HepG2 (cell line): Measurements from ENCODE around the gene GCNT2. TPM values are rescaled to one million over a fixed set of nuclear protein-coding genes. Genes with fewer than 3 reads are reported as not detected.

Source experiments
- ATAC-seq: fragments of 200-7000 bp; cut with Tn5 transposase; 3 replicates; pipeline ENCODE4 v1.9.1; 2020; ENCODE audit warnings: mild to moderate bottlenecking, moderate library complexity
- BruUV-seq: library from RNA; stranded (reverse); fragments of 400-500 nt; replicated peaks from 2 replicates; lab custom pipeline; 2021; lab: Mats Ljungman, UMichigan
- CTCF ChIA-PET: fragments of 300-600 bp; formaldehyde crosslinking; extraction: SDS; loops from one replicate; lab custom pipeline; 2021; ENCODE audit warnings: low total read pairs, inconsistent platforms, low intra/inter-chr PET ratio; lab: Yijun Ruan, JAX
- POLR2A ChIA-PET: fragments of 350-600 bp; sonication (Branson Sonifier 250); formaldehyde crosslinking; loops from one replicate; lab custom pipeline; 2020; ENCODE audit warnings: antibody characterized with exemption, inconsistent platforms; lab: Yijun Ruan, JAX
- DNase-seq: peaks from one replicate; pipeline ENCODE4 v3.0.0-alpha.2; 2015; ENCODE audit warnings: low spot score
- FAIRE-seq: peaks from 3 replicates; lab custom pipeline; 2011; peaks lifted over from hg19 to GRCh38; lab: Jason Lieb, UNC
- H2AFZ ChIP-seq: one replicate; pipeline ENCODE4 v1.6.1; 2011; ENCODE audit warnings: low read length, inconsistent platforms
- H3K27ac ChIP-seq: fragments of 300-600 bp; 3 replicates; pipeline ENCODE4 v1.8.0; 2011; ENCODE audit warnings: mixed run types, mild to moderate bottlenecking, mixed read lengths, low read length, inconsistent platforms; ENCODE audit not compliant: insufficient read depth; ENCODE audit errors: extremely low read length
- H3K27me3 ChIP-seq, 2 experiments: fragments of 200-600 bp in 1 of 2; 2 replicates in 1 of 2; 3 replicates in 1 of 2; pipeline versions ENCODE4 v1.6.0 to v1.8.0; 2011; ENCODE audit warnings: low read length in 2 of 2, mild to moderate bottlenecking in 2 of 2, moderate library complexity in 2 of 2, inconsistent platforms in 1 of 2; ENCODE audit not compliant: insufficient read depth in 2 of 2, control insufficient read depth in 1 of 2
- H3K36me3 ChIP-seq, 2 experiments: fragments of 200-600 bp in 1 of 2; replicated peaks in 1 of 2; 2 replicates in 1 of 2; 3 replicates in 1 of 2; pipeline versions ENCODE4 v1.5.1 to v1.8.0; 2011; ENCODE audit warnings: low read length in 2 of 2, inconsistent platforms in 1 of 2; ENCODE audit not compliant: insufficient read depth in 2 of 2, control insufficient read depth in 1 of 2
- H3K4me1 ChIP-seq: 2 replicates; pipeline ENCODE4 v1.5.1; 2012; ENCODE audit warnings: low read length, inconsistent platforms; ENCODE audit not compliant: insufficient read depth
- H3K4me2 ChIP-seq: 2 replicates; pipeline ENCODE4 v1.6.0; 2011; ENCODE audit warnings: low read depth, low read length, inconsistent platforms
- H3K4me3 ChIP-seq, 3 experiments: fragments of 200-600 bp in 1 of 3; sonication (generic), shearing (Covaris generic) in 1 of 3; replicated peaks in 1 of 3; 2 replicates each; pipeline ENCODE4 v1.5.1; 2011 to 2016; ENCODE audit warnings: low read length in 3 of 3, inconsistent platforms in 2 of 3, low read depth in 2 of 3, mild to moderate bottlenecking in 2 of 3, control low read depth in 1 of 3, mixed read lengths in 1 of 3; ENCODE audit not compliant: insufficient read depth in 1 of 3
- H3K79me2 ChIP-seq: one replicate; pipeline ENCODE4 v1.6.1; 2011; ENCODE audit warnings: low read length, inconsistent platforms; ENCODE audit not compliant: insufficient read depth
- H3K9ac ChIP-seq: 2 replicates; pipeline ENCODE4 v1.6.0; 2011; ENCODE audit warnings: mild to moderate bottlenecking, low read depth, low read length, inconsistent platforms; ENCODE audit not compliant: insufficient read depth
- H3K9me3 ChIP-seq: 2 replicates; pipeline ENCODE4 v1.5.1; 2012; ENCODE audit warnings: mild to moderate bottlenecking, low read length
- H4K20me1 ChIP-seq: 2 replicates; pipeline ENCODE4 v1.6.0; 2011; ENCODE audit warnings: inconsistent platforms, mild to moderate bottlenecking, low read length, moderate library complexity; ENCODE audit not compliant: insufficient read depth
- E2F1 ChIP-seq: sonication (generic); formaldehyde crosslinking; IDR thresholded peaks from 2 replicates; pipeline ENCODE4 v1.5.0; 2020; ENCODE audit warnings: missing genetic modification reagents
- HNF4A ChIP-seq: sonication (generic); formaldehyde crosslinking; IDR thresholded peaks from 2 replicates; pipeline ENCODE4 v1.4.0; 2020; ENCODE audit warnings: missing genetic modification reagents
- JUNB ChIP-seq: sonication (generic); formaldehyde crosslinking; IDR thresholded peaks from 2 replicates; pipeline ENCODE4 v1.8.0; 2022; ENCODE audit warnings: missing genetic modification reagents, mild to moderate bottlenecking, borderline replicate concordance
- MEF2D ChIP-seq: sonication (generic); formaldehyde crosslinking; IDR thresholded peaks from 2 replicates; pipeline ENCODE4 v1.5.1; 2020; ENCODE audit warnings: mild to moderate bottlenecking, missing genetic modification reagents
- MLX ChIP-seq: IDR thresholded peaks from 2 replicates; pipeline ENCODE4 v1.6.1; 2016
- MTA1 ChIP-seq: sonication (generic); formaldehyde crosslinking; IDR thresholded peaks from 2 replicates; pipeline ENCODE4 v1.4.0; 2020; ENCODE audit warnings: missing genetic modification reagents, mild to moderate bottlenecking, borderline replicate concordance
- PAXIP1 ChIP-seq: sonication (generic); formaldehyde crosslinking; conservative IDR thresholded peaks from 2 replicates; pipeline ENCODE4 v1.4.0; 2020; ENCODE audit warnings: mild to moderate bottlenecking, missing genetic modification reagents, moderate library complexity
- PCBP2 ChIP-seq: fragments of 200-400 bp; formaldehyde crosslinking; optimal IDR thresholded peaks from 2 replicates; pipeline ENCODE3; 2018; ENCODE audit warnings: low read length, low read depth; ENCODE audit not compliant: poor library complexity, severe bottlenecking
- POGK ChIP-seq: sonication (generic); formaldehyde crosslinking; conservative IDR thresholded peaks from 2 replicates; pipeline ENCODE4 v1.8.0; 2022; ENCODE audit warnings: mild to moderate bottlenecking, moderate library complexity, missing genetic modification reagents
- RFXANK ChIP-seq: IDR thresholded peaks from 2 replicates; pipeline ENCODE4 v1.6.1; 2016
- RXRA ChIP-seq: sonication (generic); formaldehyde crosslinking; IDR thresholded peaks from 2 replicates; pipeline ENCODE4 v1.5.1; 2020; ENCODE audit warnings: missing genetic modification reagents
- ZEB1 ChIP-seq: IDR thresholded peaks from 2 replicates; pipeline ENCODE4 v1.6.1; 2012; ENCODE audit warnings: mild to moderate bottlenecking, low read depth, inconsistent platforms; ENCODE audit not compliant: insufficient replicate concordance
- ZFP36L2 ChIP-seq: sonication (generic); formaldehyde crosslinking; IDR thresholded peaks from 2 replicates; pipeline ENCODE4 v1.4.0; 2020; ENCODE audit warnings: missing genetic modification reagents
- ZNF362 ChIP-seq: sonication (generic); formaldehyde crosslinking; IDR thresholded peaks from 2 replicates; pipeline ENCODE4 v1.4.0; 2020; ENCODE audit warnings: missing genetic modification reagents, mild to moderate bottlenecking, borderline replicate concordance
- ZNF703 ChIP-seq: sonication (generic); formaldehyde crosslinking; IDR thresholded peaks from 2 replicates; pipeline ENCODE4 v1.5.1; 2020; ENCODE audit warnings: missing genetic modification reagents, mild to moderate bottlenecking, moderate library complexity, borderline replicate concordance
- WGBS: methylation state at CpG from one replicate; pipeline ENCODE4 v1.1.6; 2017; ENCODE audit warnings: low lambda C conversion rate; 5-methylcytosine and 5-hydroxymethylcytosine counted together
- in situ Hi-C: cut with HindIII; loops from 2 replicates; pipeline ENCODE4 v1.10.0; 2017; ENCODE audit warnings: low pct_unique_long_range_greater_than_20kb; ENCODE audit not compliant: extremely low pct_ligation_motif_present
- intact Hi-C: fragments of 100-400 bp; cut with micrococcal nuclease; formaldehyde crosslinking; loops from one replicate; pipeline ENCODE4 v1.10.0; 2022; ENCODE audit not compliant: unreplicated experiment
- polyA plus RNA-seq, 8 experiments: library from polyadenylated mRNA; depleted of rRNA in 3 of 8; stranded (reverse) in 7 of 8; unstranded in 1 of 8; fragments of >200 nt; fragmentation: Illumina TruSeq in 4 of 8; extraction: Trizol in 4 of 8; gene quantifications; 2 replicates each; pipeline versions ENCODE4 v1.2.1 to v1.2.3, GENCODE V29; 2011 to 2016; ENCODE audit warnings: low read depth in 4 of 8, missing spikeins in 1 of 8, mixed read lengths in 1 of 8; ENCODE audit not compliant: insufficient read depth in 1 of 8
- total RNA-seq, 5 experiments: library from RNA; depleted of rRNA; stranded (reverse); fragments of >200 nt; fragmentation: Illumina TruSeq; extraction: Trizol; gene quantifications; 2 replicates each; pipeline ENCODE4 v1.2.3, GENCODE V29; 2016; ENCODE audit warnings: low read depth in 1 of 5

The GCNT2 gene
- total and polyA plus RNA-seq, 2 of the 13 experiments (the other 11 are each of a cell fraction or from before 2014, with no cell fraction given): 11.8 to 31.9 TPM

- ATAC-seq: no peak
- POLR2A ChIA-PET: no interaction called here
- 92% methylated on average over 4 of the region's 8 CpGs for WGBS
- FAIRE-seq: no peak
- intact Hi-C loops: no loop called here
- in situ Hi-C loops: no loop called here
- Histone ChIP-seq H3K79me2 (no peaks in the 10 kb centered on the region), H3K9ac (no peak overlapping the region), H3K27ac (no peak overlapping the region), H3K9me3 (no peaks in the 10 kb centered on the region), H3K27me3 (no peaks in the 10 kb centered on the region), H2AFZ (no peak overlapping the region), H3K4me1 (no peaks in the 10 kb centered on the region), H3K36me3 (peaks cover 3% of the 10 kb centered on the region in 2 experiments; a peak in 3 of 5 replicates), H3K4me3 (no peak overlapping the region), H3K4me2 (no peak overlapping the region), H4K20me1 (peaks cover 3% of the 10 kb centered on the region; the same call in 1 of the 2 replicates)
- CTCF ChIA-PET: no interaction called here
- no peak for DNase-seq
- no TSS peak for BruUV-seq
- no peak for TF ChIP-seq MTA1 (CRISPR knock-in tag)
- TF ChIP-seq PAXIP1: no peak
- no peak for TF ChIP-seq ZNF362 (CRISPR knock-in tag)
- no peak for TF ChIP-seq JUNB
- TF ChIP-seq E2F1 (CRISPR knock-in tag): no peak
- TF ChIP-seq RFXANK (CRISPR knock-in tag): no peak
- no peak for TF ChIP-seq HNF4A (CRISPR knock-in tag)
- TF ChIP-seq MEF2D (CRISPR knock-in tag): no peak
- no peak for TF ChIP-seq PCBP2
- no peak for TF ChIP-seq ZEB1
- no peak for TF ChIP-seq ZNF703 (CRISPR knock-in tag)
- no peak for TF ChIP-seq MLX (CRISPR knock-in tag)
- TF ChIP-seq POGK (CRISPR knock-in tag): no peak
- TF ChIP-seq ZFP36L2 (CRISPR knock-in tag): no peak
- no peak for TF ChIP-seq RXRA (CRISPR knock-in tag)
Measured at GRCh38 chr6:10577112-10577511, 56.0 kb downstream of the GCNT2 start.
